GM12878 (cell line): Measurements from ENCODE around the gene EBLN1. TPM values are rescaled to one million over a fixed set of nuclear protein-coding genes. Genes with fewer than 3 reads are reported as not detected.

Experiments
- ATAC-seq: fragments of 200-7000 bp; cut with Tn5 transposase; 3 replicates; pipeline ENCODE4 v1.9.1; 2020; ENCODE audit warnings: mild to moderate bottlenecking, moderate library complexity
- BruUV-seq: library from RNA; stranded (reverse); fragments of 400-500 nt; replicated peaks from 2 replicates; lab custom pipeline; 2021; lab: Mats Ljungman, UMichigan
- CTCF ChIA-PET: fragments of 300-600 bp; sonication (Branson Sonifier 250); formaldehyde crosslinking; extraction: SDS; loops from one replicate; lab custom pipeline; 2021; ENCODE audit warnings: inconsistent platforms; lab: Yijun Ruan, JAX
- POLR2A ChIA-PET: fragments of 350-600 bp; formaldehyde crosslinking; extraction: SDS; loops from one replicate; lab custom pipeline; 2021; ENCODE audit warnings: inconsistent platforms; lab: Charles Lee
- RAD21 ChIA-PET: fragments of 300-600 bp; sonication (Branson Sonifier 250); formaldehyde crosslinking; loops from one replicate; lab custom pipeline; 2023; ENCODE audit warnings: antibody characterized with exemption; ENCODE audit not compliant: unreplicated experiment; lab: Charles Lee
- SMC1A ChIA-PET: fragments of 300-600 bp; sonication (Branson Sonifier 250); formaldehyde crosslinking; loops from one replicate; lab custom pipeline; 2023; ENCODE audit not compliant: unreplicated experiment, uncharacterized antibody; lab: Charles Lee
- DNase-seq: peaks from one replicate; pipeline ENCODE4 v3.0.0-alpha.2; 2011; ENCODE audit warnings: low read depth, low spot score
- FAIRE-seq: peaks from 3 replicates; lab custom pipeline; 2011; peaks lifted over from hg19 to GRCh38; lab: Jason Lieb, UNC
- H2AFZ ChIP-seq: 2 replicates; pipeline ENCODE4 v1.6.0; 2011; ENCODE audit warnings: low read depth, low read length, control low read depth; ENCODE audit not compliant: control insufficient read depth
- H3K27ac ChIP-seq: 2 replicates; pipeline ENCODE4 v1.5.1; 2011; ENCODE audit warnings: control low read depth; ENCODE audit not compliant: control insufficient read depth, insufficient read depth
- H3K27me3 ChIP-seq, 2 experiments: replicated peaks in 1 of 2; 2 replicates each; pipeline versions ENCODE4 v1.6.0 to v1.6.1; 2011; ENCODE audit warnings: low read length in 1 of 2; ENCODE audit not compliant: control insufficient read depth in 2 of 2, insufficient read depth in 2 of 2
- H3K36me3 ChIP-seq, 2 experiments: 2 replicates each; pipeline ENCODE4 v1.5.1; 2011; ENCODE audit warnings: low read length in 1 of 2; ENCODE audit not compliant: control insufficient read depth in 2 of 2, insufficient read depth in 2 of 2
- H3K4me1 ChIP-seq: 2 replicates; pipeline ENCODE4 v1.6.1; 2011; ENCODE audit warnings: mild to moderate bottlenecking, low read length, moderate library complexity, mixed read lengths; ENCODE audit not compliant: control insufficient read depth, insufficient read depth
- H3K4me2 ChIP-seq: 2 replicates; pipeline ENCODE4 v1.6.0; 2011; ENCODE audit warnings: control low read depth; ENCODE audit not compliant: control insufficient read depth, insufficient read depth
- H3K4me3 ChIP-seq: fragments of 200-600 bp; sonication (generic); 2 replicates; pipeline ENCODE4 v1.5.1; 2016
- H3K79me2 ChIP-seq: 2 replicates; pipeline ENCODE4 v1.6.0; 2011; ENCODE audit warnings: low read length; ENCODE audit not compliant: control insufficient read depth, insufficient read depth
- H3K9ac ChIP-seq: 2 replicates; pipeline ENCODE4 v1.8.0; 2011; ENCODE audit warnings: low read length, control low read depth, mixed read lengths; ENCODE audit not compliant: control insufficient read depth, insufficient read depth
- H3K9me3 ChIP-seq: replicated peaks from 3 replicates; pipeline ENCODE4 v1.5.1; 2011; ENCODE audit warnings: mild to moderate bottlenecking, low read length; ENCODE audit not compliant: control insufficient read depth, insufficient read depth
- H4K20me1 ChIP-seq: 2 replicates; pipeline ENCODE4 v1.6.0; 2011; ENCODE audit not compliant: control insufficient read depth, insufficient read depth
- BHLHE40 ChIP-seq, 2 experiments: fragments of 450-650 bp in 1 of 2; IDR thresholded peaks; 2 replicates each; pipeline ENCODE4 v1.6.1; 2011 to 2017; ENCODE audit warnings: low read depth in 2 of 2, borderline replicate concordance in 1 of 2, improper control_type of control experiment in 1 of 2, low read length in 1 of 2, mild to moderate bottlenecking in 1 of 2
- BMI1 ChIP-seq: fragments of 450-650 bp; IDR thresholded peaks from 2 replicates; pipeline ENCODE4 v1.6.1; 2016; ENCODE audit warnings: mild to moderate bottlenecking, moderate library complexity, borderline replicate concordance
- EZH2 ChIP-seq: IDR thresholded peaks from 2 replicates; pipeline ENCODE4 v1.6.1; 2012; ENCODE audit warnings: low read depth, mild to moderate bottlenecking, control low read depth, inconsistent platforms, low read length, borderline replicate concordance; ENCODE audit not compliant: control insufficient read depth
- FOXM1 ChIP-seq: IDR thresholded peaks from 2 replicates; pipeline ENCODE4 v1.6.1; 2012; ENCODE audit warnings: low read depth, mild to moderate bottlenecking, inconsistent platforms, low read length, moderate library complexity
- NFYA ChIP-seq: IDR thresholded peaks from 2 replicates; pipeline ENCODE4 v1.6.1; 2011; ENCODE audit warnings: low read depth, mild to moderate bottlenecking, low read length, improper control_type of control experiment, borderline replicate concordance
- NRF1 ChIP-seq: conservative IDR thresholded peaks from 2 replicates; pipeline ENCODE4 v1.6.1; 2011; ENCODE audit warnings: mild to moderate bottlenecking, low read depth, low read length, improper control_type of control experiment
- POU2F2 ChIP-seq: IDR thresholded peaks from 3 replicates; pipeline ENCODE4 v1.6.1; 2011; ENCODE audit warnings: low read depth, mild to moderate bottlenecking, low read length, borderline replicate concordance
- USF1 ChIP-seq: IDR thresholded peaks from 2 replicates; pipeline ENCODE4 v1.6.1; 2011; ENCODE audit warnings: borderline replicate concordance, low read depth, mild to moderate bottlenecking, moderate library complexity, mixed read lengths, low read length; ENCODE audit not compliant: insufficient read depth; ENCODE audit errors: extremely low read length
- WGBS: methylation state at CpG from one replicate; pipeline ENCODE4 v1.1.6; 2016; ENCODE audit warnings: low lambda C conversion rate; ENCODE audit not compliant: insufficient replicate concordance, insufficient coverage; ENCODE audit errors: missing lambda C conversion rate; 5-methylcytosine and 5-hydroxymethylcytosine counted together
- in situ Hi-C: fragments of 300-500 bp; cut with MboI; formaldehyde crosslinking; loops from 9 replicates; pipeline ENCODE4 v1.14.3; 2018; ENCODE audit warnings: mixed read lengths
- intact Hi-C: fragments of 100-400 bp; cut with micrococcal nuclease; formaldehyde crosslinking; loops from one replicate; pipeline ENCODE4 v1.14.2; 2022; ENCODE audit not compliant: unreplicated experiment
- polyA plus RNA-seq, 11 experiments: library from polyadenylated mRNA; depleted of rRNA in 4 of 11; unstranded in 6 of 11; stranded (reverse) in 5 of 11; fragments of >200 nt; fragmentation: Nextera tagmentation in 4 of 11; fragmentation: Illumina TruSeq in 1 of 11; extraction: Ambion mirVana in 4 of 11; extraction: Trizol in 1 of 11; gene quantifications; 1 replicate in 1 of 11; 2 replicates in 10 of 11; pipeline versions ENCODE4 v1.2.1 to v1.2.3, GENCODE V29; 2011 to 2016; ENCODE audit warnings: inconsistent platforms in 2 of 11, missing spikeins in 2 of 11, low read depth in 1 of 11
- total RNA-seq, 4 experiments: library from RNA; depleted of rRNA in 3 of 4; stranded (reverse); fragments of >200 nt in 3 of 4; fragmentation: Illumina TruSeq in 1 of 4; extraction: Trizol in 1 of 4; gene quantifications; 2 replicates each; pipeline versions ENCODE4 v1.2.1 to v1.2.3, GENCODE V29; 2013 to 2021
- TF ChIP-seq, protein P1 (sequence below): fragments of 450-650 bp; IDR thresholded peaks from 2 replicates; pipeline ENCODE4 v1.6.1; 2016; ENCODE audit warnings: mild to moderate bottlenecking
- TF ChIP-seq, protein P2 (sequence below): fragments of 450-650 bp; IDR thresholded peaks from 2 replicates; pipeline ENCODE4 v1.6.1; 2017; ENCODE audit warnings: mild to moderate bottlenecking, moderate library complexity
- TF ChIP-seq, protein P3 (sequence below): fragments of 150-350 bp; IDR thresholded peaks from 2 replicates; pipeline ENCODE4 v1.6.1; 2014; ENCODE audit warnings: mild to moderate bottlenecking, low read depth, low read length
- TF ChIP-seq, protein P4 (sequence below): fragments of 450-650 bp; IDR thresholded peaks from 2 replicates; pipeline ENCODE4 v1.6.1; 2017; ENCODE audit warnings: mild to moderate bottlenecking, low read depth, inconsistent platforms; ENCODE audit not compliant: poor library complexity, severe bottlenecking

Gene EBLN1
- total and polyA plus RNA-seq, 10 of the 15 experiments (the other 5 are each of a cell fraction or from before 2014, with no cell fraction given), result not detected

GRCh38 chr10:22265839-22266537 lies 48.2 kb upstream of the EBLN1 start:
- no peaks in the 10 kb centered on the region for H4K20me1 ChIP-seq
- in situ Hi-C loops, result loop anchor here (25.0 kb wide), 1 partner anchor 721 kb away; no protein-coding TSS in a partner anchor
- no peaks in the 10 kb centered on the region for H3K79me2 ChIP-seq
- ChIA-PET POLR2A (no interaction called here), SMC1A (no interaction called here), RAD21 (interaction anchor here (0.5 kb wide), 1 partner anchor 456 kb away, joined by 6 read pairs; no protein-coding TSS in a partner anchor), CTCF (no interaction called here)
- H3K27me3 ChIP-seq, result no peaks in the 10 kb centered on the region; a peak in 2 of 4 replicates
- H3K27ac ChIP-seq, result no peak overlapping the region
- H3K9me3 ChIP-seq, result no peaks in the 10 kb centered on the region
- DNase-seq (no peak), FAIRE-seq (no peak), ATAC-seq (no peak)
- no peak overlapping the region for H3K9ac ChIP-seq
- no peak overlapping the region for H2AFZ ChIP-seq
- TF ChIP-seq NFYA (no peak), NRF1 (no peak), POU2F2 (no peak), BMI1 (no peak), BHLHE40 (IDR thresholded peaks at IDR 0.05; ENCODE audit: borderline replicate concordance in 1 of 2, low read depth in 2 of 2, low read length in 1 of 2) (no peak), USF1 (no peak), EZH2 (no peak), FOXM1 (no peak)
- TF ChIP-seq, protein P1, sequence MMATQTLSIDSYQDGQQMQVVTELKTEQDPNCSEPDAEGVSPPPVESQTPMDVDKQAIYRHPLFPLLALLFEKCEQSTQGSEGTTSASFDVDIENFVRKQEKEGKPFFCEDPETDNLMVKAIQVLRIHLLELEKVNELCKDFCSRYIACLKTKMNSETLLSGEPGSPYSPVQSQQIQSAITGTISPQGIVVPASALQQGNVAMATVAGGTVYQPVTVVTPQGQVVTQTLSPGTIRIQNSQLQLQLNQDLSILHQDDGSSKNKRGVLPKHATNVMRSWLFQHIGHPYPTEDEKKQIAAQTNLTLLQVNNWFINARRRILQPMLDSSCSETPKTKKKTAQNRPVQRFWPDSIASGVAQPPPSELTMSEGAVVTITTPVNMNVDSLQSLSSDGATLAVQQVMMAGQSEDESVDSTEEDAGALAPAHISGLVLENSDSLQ, result no peak
- TF ChIP-seq, protein P2, sequence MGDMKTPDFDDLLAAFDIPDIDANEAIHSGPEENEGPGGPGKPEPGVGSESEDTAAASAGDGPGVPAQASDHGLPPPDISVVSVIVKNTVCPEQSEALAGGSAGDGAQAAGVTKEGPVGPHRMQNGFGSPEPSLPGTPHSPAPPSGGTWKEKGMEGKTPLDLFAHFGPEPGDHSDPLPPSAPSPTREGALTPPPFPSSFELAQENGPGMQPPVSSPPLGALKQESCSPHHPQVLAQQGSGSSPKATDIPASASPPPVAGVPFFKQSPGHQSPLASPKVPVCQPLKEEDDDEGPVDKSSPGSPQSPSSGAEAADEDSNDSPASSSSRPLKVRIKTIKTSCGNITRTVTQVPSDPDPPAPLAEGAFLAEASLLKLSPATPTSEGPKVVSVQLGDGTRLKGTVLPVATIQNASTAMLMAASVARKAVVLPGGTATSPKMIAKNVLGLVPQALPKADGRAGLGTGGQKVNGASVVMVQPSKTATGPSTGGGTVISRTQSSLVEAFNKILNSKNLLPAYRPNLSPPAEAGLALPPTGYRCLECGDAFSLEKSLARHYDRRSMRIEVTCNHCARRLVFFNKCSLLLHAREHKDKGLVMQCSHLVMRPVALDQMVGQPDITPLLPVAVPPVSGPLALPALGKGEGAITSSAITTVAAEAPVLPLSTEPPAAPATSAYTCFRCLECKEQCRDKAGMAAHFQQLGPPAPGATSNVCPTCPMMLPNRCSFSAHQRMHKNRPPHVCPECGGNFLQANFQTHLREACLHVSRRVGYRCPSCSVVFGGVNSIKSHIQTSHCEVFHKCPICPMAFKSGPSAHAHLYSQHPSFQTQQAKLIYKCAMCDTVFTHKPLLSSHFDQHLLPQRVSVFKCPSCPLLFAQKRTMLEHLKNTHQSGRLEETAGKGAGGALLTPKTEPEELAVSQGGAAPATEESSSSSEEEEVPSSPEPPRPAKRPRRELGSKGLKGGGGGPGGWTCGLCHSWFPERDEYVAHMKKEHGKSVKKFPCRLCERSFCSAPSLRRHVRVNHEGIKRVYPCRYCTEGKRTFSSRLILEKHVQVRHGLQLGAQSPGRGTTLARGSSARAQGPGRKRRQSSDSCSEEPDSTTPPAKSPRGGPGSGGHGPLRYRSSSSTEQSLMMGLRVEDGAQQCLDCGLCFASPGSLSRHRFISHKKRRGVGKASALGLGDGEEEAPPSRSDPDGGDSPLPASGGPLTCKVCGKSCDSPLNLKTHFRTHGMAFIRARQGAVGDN, result no peak
- TF ChIP-seq, protein P3, sequence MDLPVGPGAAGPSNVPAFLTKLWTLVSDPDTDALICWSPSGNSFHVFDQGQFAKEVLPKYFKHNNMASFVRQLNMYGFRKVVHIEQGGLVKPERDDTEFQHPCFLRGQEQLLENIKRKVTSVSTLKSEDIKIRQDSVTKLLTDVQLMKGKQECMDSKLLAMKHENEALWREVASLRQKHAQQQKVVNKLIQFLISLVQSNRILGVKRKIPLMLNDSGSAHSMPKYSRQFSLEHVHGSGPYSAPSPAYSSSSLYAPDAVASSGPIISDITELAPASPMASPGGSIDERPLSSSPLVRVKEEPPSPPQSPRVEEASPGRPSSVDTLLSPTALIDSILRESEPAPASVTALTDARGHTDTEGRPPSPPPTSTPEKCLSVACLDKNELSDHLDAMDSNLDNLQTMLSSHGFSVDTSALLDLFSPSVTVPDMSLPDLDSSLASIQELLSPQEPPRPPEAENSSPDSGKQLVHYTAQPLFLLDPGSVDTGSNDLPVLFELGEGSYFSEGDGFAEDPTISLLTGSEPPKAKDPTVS, result no peak
- TF ChIP-seq, protein P4, sequence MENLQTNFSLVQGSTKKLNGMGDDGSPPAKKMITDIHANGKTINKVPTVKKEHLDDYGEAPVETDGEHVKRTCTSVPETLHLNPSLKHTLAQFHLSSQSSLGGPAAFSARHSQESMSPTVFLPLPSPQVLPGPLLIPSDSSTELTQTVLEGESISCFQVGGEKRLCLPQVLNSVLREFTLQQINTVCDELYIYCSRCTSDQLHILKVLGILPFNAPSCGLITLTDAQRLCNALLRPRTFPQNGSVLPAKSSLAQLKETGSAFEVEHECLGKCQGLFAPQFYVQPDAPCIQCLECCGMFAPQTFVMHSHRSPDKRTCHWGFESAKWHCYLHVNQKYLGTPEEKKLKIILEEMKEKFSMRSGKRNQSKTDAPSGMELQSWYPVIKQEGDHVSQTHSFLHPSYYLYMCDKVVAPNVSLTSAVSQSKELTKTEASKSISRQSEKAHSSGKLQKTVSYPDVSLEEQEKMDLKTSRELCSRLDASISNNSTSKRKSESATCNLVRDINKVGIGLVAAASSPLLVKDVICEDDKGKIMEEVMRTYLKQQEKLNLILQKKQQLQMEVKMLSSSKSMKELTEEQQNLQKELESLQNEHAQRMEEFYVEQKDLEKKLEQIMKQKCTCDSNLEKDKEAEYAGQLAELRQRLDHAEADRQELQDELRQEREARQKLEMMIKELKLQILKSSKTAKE, result no peak
- H3K4me3 ChIP-seq, result no peak overlapping the region
- intact Hi-C loops, result no loop called here
- 65% methylated on average over 4 of the region's 4 CpGs for WGBS
- no TSS peak for BruUV-seq
- H3K4me1 ChIP-seq, result no peaks in the 10 kb centered on the region
- H3K36me3 ChIP-seq, result no peaks in the 10 kb centered on the region
- no peak overlapping the region for H3K4me2 ChIP-seq
